ENCODE measurements around the gene SORL1.
"Not testable (repeated sequence)": the region's sequence is repeated elsewhere in the genome, so short reads cannot be mapped to it uniquely, and the experiment has no call there.

SORL1 gene

DNA sequence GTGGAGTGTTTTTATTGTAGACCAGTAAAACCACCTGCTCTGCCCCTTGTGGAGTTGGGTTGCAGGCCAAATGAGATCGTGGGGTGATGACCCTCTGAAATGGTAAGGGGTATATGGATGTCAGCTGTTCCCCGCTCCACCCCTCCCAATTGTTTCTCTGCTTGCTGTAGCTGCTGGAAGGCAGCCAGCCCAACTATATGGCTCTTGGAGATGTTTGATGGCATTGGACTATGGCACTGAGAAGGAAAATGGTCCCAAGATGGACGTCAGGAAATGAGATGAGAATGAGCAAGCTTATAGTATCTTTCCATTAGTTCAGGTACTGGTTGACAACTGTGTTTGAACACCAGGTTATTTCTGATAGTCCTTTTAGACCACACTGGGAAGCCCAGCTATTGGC lies 95.5 kb downstream of the SORL1 start:
- no peak for DNase-seq

DNA sequence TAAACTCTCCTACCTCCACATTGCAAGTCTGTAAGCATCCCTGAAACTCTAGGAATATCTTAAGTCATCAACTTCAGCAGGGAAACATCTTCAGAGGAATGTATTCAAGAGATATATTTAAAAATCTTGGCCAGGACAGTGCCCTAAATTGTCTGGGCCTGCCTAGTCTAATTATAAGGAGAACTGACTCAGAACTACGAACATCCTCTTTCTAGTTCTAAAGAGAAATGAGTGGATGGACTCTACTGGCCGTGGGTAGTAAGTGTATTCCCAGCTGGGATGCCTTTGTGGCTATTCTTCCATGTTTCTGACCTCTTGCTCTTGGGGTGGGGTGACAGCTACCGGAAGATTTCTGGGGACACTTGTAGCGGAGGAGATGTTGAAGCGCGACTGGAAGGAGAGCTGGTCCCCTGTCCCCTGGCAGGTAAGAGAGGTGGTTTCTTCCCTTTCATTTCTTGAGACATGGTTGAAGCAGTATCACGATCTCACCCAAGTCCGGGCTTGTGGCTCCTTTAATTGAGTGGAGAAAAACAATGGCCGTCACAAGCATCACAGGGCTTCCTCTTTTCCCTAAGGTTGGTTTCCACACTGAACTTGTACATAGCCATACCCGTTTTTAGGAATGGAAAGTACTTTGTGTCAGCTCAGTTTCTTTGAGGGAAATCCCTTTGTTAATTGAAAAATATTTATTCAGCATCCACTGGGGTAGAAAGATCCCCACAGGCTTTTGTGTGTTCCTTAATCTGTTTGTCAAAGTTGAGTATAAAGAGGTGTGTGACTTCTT lies 98.3 kb downstream of the SORL1 start:
- no peak for DNase-seq

DNA sequence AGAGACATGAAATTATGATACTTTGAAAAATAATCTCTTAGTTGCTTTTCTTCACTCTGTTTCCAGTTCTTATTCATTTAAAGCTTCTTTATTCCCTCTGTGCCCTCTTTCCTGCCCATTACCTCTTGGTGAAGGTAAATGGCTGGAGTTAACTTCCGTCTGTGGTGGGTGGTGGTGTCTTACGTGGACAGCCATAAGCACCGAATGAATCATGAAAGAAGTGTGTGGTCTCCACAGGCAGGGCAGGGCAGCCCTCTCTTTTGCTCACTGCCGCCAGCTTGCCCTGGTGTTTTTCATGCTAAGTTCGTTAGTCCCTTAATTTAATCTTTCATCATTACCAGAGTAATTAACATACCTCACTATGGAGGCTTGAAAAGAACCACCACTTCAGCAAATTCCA lies 99.3 kb downstream of the SORL1 start:
- no peak for DNase-seq

DNA sequence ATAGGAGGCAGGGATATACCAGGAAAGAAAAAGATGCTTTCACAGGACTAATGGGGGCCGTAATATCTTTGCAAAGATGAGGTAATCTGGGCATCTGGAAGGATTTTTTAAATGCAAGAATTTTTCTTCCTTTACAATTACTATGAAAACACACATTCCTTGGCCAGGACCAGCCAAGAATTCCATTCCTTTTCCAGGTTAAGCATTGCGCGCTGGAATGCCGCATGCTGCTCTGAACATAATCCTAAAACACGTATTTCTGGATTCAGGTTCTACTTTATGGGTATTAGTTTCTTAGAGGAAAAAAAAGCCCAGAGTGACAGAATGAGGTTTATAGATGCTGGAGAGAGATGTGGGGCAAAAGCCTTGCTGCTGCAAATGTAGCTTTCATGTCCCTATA lies 100.0 kb downstream of the SORL1 start:
- no peak for DNase-seq

DNA sequence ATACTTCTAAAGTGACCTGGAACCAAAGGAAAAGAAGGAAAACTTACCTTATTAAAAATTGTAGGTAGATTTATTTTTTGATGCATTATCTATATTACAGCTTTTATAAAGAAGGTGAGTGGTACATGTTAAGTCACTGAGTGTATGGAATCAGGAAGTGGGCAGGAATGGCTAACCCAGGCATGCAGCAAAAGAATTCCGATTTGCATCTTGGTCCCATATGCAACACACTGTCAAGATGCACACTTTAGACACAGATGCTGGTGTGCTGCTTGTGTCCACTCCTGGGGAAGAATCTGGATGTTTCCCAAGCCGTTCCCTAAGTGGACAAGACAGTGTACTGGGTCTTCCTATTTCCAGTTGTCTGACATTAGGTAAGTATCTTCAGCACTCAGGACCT lies 100.5 kb downstream of the SORL1 start:
- DNase-seq, result no peak

DNA sequence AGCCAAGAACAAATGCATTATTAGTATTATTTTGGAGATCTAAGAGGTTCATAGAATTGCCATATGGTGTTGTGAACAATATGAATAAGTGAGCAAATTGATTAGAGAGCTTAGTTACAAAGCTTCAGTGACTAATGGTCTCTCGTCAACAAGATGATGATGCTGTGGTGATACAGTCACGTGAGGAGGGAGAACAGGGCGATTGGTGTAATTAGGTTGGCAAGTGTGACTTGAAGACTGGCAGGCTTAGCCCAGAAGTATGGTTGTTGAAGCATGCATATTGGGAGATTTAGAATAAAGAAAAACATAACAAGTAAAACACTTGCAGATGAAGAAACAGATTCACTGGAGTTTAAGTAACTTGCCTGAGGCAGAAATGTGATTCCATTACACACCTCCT lies 101.3 kb downstream of the SORL1 start:
- no peak for DNase-seq

DNA sequence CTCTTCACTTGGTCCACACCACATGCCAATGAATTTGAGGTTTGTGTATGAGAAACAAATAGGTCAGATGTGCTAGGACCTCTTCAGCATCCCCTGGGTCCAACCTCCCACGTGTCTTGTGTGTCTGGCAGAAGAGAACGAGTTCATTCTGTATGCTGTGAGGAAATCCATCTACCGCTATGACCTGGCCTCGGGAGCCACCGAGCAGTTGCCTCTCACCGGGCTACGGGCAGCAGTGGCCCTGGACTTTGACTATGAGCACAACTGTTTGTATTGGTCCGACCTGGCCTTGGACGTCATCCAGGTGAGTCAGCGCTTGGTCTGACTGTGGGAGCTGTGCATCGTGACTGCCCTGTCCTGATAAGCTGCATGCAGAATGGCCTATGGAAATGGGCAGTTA lies 101.7 kb downstream of the SORL1 start:
- DNase-seq, result no peak

DNA sequence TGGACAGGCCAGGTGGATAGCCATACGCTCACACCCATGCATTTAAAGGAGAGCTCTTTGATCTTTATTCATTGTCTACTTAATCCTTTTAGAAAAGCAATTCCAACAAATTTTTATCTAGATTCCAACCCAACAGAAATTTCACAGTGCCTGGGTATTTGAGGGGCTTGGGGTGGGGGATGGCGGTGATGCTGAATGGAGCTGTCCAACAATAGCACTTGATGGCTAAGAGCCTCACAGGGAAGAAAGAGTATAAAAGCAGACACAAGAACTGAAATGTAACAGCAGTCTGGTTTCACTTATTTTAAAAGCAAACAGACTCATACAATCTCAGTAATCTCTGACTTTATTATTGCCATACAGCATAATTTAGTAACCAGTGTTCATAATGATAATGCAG lies 102.4 kb downstream of the SORL1 start:
- DNase-seq, result no peak

DNA sequence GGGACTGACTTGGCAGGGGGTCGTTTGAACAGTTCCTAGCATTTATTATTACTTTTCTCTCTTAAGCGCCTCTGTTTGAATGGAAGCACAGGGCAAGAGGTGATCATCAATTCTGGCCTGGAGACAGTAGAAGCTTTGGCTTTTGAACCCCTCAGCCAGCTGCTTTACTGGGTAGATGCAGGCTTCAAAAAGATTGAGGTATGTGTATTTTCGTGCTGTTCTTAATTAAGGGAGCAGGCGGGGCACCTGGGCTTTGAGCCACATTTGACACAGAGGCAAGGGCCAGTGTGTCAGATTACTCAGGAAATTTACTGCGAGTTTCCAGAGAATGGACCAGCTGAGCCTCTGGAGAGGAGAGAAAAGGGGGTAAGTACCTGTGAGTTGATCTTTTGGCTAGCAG lies 103.0 kb downstream of the SORL1 start:
- DNase-seq, result no peak

DNA sequence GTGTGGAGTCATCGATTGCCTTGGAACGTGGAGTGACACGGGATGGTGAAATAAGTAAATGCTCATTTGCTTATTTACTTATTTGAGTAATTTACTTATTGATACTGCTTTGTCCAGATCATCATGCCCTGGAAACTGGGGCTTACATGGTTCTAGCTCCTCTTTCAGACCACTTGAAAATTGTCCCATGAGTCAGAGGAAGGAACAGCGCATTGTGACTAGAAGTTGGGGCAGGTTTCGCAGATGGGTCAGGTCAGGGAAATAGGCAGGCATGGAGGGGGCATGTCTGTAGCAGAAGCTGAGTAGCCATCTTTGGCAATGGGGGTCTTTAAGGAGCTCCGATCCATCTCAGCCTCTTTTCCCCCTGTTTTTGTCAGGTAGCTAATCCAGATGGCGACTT lies 104.8 kb downstream of the SORL1 start:
- DNase-seq, result no peak

DNA sequence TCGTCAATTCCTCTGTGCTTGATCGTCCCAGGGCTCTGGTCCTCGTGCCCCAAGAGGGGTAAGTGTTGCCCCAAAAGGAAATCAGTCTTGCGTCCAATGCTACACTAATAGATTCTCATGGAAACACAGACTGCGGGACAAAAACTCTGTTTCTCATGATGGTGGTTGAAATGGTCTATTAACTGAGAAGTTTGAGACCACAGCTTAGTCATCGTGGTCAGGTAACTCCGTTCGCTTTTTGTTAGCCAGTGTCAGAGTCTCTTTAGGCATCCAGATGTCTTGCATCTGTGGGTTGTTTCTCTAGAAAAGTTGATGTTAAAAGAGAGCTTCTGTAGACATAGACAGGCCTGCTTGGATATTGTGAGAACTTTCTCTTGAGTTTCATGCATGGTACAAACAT lies 105.2 kb downstream of the SORL1 start:
- no peak for DNase-seq

DNA sequence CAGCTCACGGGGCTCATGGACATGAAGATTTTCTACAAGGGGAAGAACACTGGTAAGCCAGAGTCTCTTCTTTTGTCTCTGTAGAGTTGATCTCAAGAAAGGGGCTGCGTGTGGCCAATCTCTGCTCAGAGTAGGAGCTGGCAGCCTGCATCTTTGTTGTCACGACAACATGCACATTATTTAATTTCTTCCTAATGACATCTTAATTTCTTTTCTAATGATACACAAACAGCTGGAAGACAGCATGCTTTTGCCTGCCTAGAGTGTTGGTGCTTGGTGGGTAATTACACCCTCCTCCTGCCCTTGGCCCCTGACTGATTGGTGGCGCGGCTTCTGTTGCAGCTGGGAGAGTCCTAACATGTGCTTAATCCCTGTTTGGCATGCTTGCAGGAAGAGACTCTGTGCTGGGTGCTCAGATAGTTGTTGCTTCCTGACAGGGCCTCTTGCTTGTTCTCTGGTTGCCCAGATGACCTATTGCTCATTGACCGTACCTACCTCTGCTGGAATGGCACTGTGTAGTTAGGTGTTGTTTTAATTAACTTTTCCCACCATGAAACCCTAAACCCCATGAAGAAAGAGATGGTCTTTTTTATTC lies 107.6 kb downstream of the SORL1 start:
- no peak for DNase-seq

DNA sequence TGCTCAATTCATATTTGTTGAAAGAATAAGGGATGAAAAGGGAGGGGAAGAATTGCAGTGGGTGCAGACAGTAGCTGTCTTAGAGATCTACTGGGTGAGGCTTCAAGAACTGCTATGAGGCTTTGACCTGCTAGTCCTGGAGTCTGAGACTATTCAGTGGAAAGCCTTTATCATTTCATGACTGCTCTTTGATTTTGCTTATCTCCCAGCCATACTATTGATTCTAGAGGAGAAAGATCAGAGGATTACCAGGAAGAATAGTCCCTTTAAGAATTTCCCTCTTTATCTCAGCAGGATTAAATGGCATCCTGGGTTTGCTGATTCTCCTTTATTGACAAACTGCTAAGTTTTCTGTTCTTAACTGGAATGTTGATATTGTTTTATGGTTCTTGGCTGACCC lies 108.1 kb downstream of the SORL1 start:
- DNase-seq, result no peak

DNA sequence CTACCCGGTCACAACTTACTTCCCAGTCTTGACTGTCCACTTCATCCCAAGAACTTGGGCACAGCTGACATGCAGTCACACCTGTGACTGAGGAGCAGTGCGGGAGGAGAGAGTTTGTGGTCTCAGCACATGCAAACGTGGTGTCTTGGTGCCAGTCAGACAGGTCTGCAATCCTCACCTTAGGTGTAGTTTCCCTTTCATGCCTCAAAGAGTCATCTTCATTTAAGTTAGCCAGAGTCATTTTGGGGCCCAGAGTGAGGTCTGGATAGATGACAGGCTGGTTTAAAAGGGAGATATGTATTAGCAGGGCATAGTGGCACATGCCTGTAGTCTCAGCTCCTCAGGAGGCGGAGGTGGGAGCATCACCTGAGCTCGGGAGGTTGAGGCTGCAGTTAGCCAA lies 109.1 kb downstream of the SORL1 start:
- DNase-seq, result no peak

DNA sequence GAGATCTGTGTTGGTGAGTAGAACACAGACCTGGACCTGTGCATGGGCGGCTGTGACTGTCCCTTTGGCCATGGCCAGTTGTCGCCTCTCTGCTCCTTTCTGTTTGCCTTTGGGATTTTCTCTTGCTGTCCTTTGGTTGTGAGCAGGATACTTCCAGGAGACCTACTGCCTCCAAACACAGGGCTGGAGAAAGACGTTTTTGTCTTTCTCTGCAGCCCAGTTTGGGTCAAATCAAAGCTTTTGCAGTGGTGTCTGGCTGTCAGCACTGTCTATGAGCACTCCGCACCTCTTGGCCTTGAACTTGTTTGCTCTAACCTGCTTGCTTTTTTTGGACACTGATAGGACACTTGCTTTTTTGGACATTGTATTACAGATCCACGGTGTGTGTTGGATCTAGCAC lies 109.6 kb downstream of the SORL1 start:
- no peak for DNase-seq

DNA sequence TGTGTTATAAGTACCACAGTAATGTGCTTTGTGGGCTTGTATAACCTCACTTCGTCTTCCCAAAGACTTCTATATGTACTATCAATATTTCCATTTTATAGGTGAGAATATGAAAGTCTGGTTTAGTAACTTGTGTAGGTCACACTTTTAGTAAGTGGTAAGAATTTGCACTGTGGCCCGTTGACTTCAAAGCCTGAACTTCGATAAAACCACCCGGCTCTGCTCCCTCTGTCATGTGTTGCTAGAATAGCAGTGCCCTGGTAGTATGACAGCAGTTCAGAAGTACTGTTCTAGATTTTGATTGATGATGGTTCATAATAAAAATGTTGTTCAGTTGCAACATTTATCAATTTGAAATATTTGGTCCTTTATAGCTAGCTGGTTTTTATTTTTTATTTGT lies 110.9 kb downstream of the SORL1 start:
- no peak for DNase-seq

DNA sequence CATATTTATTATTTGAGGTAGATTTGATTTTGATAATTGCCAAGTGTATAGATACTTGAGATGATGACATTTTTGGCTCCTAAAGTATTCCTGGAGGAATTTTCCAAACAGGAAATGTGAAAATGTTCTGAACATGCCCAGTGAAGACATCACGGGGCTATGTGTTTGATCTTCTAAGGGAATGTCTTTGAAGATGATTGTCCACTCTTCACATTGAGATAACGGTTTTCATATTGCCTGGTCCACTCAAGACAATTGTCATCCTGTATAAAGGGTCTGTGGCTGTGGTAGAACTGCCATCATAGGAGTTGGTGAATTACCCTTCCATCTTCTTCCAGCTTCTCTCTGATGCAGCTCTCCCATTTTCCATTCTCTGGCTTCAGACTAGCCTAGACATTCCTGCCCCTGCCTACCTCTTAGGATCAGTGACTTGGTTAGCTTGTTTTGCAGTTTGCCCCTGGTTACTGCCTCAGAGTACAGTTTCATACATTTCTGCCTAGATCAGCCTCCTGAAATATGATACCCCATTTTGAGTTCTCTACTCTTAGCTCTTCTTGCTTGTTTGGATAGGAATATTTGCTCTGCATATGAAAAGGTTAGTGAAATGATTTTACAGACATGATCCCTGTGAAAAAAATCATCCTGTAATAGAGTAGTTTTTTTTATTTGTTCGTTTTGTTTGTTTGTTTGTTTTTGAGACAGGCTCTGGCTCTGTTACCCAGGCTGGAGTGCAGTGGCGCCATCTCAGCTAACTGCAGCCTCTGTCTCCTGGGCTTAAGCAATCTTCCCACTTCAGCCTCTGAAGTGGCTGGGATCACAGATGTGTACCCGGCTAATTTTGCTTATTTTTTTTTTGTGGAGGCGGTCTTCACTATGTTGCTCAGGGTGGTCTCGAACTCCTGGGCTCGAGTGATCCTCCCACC lies 112.0 kb downstream of the SORL1 start:
- no peak for DNase-seq

DNA sequence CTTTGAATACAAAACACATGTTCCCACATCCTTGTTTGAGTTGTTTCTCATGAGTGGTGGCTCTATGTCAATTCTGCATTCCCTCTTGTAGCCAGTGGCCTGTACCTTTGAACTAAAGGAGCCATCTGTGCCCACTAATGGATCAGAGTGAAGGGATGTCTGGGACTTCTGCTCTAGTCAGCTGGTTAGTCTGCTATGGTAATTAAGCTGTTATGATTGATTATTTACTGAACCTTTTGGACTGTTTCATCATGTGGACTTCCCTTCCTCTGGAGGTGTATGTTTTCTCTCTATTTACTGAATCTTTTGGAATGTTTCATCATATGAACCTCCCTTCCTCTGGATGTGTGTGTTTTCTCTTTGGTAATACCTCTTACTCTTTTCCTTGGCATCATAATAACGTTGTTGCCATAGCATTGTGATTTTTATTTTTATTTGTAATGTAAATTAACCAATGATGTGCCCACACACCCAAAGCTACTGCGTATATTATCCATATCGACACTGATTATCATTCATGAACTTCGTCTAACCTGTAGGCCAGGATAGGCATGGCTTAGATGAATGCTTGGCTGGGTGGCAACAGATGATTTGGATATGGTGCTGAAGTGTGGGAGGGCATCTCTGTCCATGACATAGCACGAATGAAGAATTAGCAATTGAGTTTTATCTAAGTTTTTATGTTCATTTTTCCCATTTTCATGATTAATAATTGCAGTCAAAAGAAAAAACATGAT lies 113.0 kb downstream of the SORL1 start:
- DNase-seq, result no peak

DNA sequence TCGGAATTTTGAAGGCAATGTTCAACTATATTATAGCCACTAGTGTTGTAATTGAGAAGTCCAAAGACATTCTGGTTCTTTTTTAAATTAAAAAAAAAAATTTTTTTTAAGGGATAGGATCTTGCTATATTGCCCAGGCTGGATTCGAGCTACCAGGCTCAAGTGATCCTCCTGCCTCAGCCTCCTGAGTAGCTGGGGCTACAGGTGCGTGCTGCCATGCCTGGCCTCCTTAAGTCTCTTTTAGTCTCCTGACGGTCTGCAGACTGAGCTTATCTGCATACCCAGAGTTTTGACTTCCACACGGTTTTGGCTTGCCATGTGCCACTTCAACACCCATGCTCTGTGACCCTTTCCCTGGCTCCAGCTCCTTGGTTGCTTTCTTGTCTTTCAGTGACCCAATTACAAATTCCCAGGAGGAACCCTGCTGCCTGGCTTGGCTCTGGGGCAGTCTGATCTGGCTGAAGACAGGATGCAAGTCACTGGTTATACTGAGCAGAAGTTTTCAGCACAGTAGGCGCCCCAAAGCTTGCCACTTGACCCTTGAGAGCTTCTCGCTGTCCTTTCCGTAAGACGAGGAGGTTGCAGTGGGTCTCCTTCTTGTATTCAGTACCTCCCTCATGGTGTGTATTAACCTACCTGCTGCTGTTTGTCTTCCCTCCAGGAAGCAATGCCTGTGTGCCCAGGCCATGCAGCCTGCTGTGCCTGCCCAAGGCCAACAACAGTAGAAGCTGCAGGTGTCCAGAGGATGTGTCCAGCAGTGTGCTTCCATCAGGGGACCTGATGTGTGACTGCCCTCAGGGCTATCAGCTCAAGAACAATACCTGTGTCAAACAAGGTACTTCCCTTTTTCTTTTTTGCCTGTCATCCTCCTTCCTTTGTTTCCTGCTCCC lies 114.4 kb downstream of the SORL1 start:
- no peak for DNase-seq

DNA sequence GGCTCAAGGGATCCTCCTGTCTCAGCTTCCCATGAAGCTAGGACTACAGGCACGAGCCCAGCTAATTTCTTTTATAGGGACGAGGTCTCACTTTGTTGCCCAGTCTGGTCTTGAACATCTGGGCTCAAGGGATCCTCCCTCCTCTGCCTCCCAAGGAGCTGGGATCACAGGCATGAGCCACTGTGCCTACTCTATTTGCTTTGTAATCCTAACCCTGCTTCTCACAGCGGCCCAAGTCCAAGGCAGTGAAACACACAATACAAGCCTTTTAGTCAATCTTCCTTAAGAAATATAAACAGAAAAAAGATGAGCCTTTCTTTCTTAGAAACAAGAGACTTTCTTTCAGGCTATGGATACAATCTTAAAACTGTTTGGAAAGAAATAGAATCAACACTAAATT lies 115.9 kb downstream of the SORL1 start:
- no peak for DNase-seq

DNA sequence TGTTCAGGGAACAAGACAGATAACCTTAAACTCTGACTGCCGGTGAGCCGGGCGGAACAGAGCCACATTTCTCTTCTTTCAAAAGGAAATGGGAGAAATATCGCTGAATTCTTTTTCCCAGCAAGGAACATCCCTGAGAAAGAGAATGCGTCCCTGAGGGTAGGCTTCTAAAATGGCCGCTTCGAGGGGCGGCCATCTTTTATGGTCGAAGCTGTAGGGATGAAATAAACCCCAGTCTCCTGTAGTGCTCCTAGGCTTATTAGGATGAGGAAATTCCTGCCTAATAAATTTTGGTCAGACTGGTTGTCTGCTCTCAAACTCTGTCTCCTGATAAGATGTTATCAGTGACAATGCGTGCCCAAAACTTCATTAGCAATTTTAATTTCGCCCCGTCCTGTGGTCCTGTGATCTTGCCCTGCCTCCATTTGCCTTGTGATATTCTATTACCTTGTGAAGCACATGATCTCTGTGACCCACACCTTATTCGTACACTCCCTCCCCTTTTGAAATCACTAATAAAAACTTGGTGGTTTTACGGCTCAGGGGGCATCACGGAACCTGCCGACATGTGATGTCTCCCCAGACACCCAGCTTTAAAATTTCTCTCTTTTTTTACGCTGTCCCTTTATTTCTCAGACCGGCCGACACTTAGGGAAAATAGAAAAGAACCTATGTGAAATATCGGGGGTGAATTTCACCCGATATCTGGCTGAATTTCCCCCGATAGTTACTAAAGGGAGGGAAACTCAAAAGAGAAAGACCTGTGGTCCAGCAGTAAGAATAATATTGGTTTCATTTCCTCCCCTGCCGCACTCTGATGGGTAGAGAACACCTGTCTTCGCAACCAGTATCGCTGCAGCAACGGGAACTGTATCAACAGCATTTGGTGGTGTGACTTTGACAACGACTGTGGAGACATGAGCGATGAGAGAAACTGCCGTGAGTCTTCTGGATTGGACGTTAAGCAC lies 117.5 kb downstream of the SORL1 start:
- DNase-seq, result not testable (repeated sequence)
